Panc1 (cell line): ENCODE results near the gene OTOP2. TPM values are rescaled to one million over a fixed set of nuclear protein-coding genes. Genes with fewer than 3 reads are reported as not detected.
"Not testable (repeated sequence)": the region's sequence is repeated elsewhere in the genome, so short reads cannot be mapped to it uniquely, and the experiment has no call there.

Experiments used
- ATAC-seq: fragments of 200-7000 bp; cut with Tn5 transposase; 2 replicates; pipeline ENCODE4 v1.9.1; 2020; ENCODE audit warnings: mild to moderate bottlenecking, moderate library complexity
- BruUV-seq: library from RNA; stranded (reverse); fragments of 400-500 nt; replicated peaks from 2 replicates; lab custom pipeline; 2021; lab: Mats Ljungman, UMichigan
- CTCF ChIA-PET: fragments of 300-600 bp; sonication (Branson Sonifier 250); formaldehyde crosslinking; loops from one replicate; lab custom pipeline; 2022; ENCODE audit warnings: antibody characterized with exemption; lab: Charles Lee
- POLR2A ChIA-PET: fragments of 300-600 bp; sonication (Branson Sonifier 250); formaldehyde crosslinking; loops from one replicate; lab custom pipeline; 2022; ENCODE audit warnings: antibody characterized with exemption; lab: Charles Lee
- DNase-seq: peaks from one replicate; pipeline ENCODE4 v3.0.0-alpha.2; 2010; ENCODE audit warnings: low read depth, low spot score
- H3K27ac ChIP-seq: 2 replicates; pipeline ENCODE4 v1.5.1; 2011; ENCODE audit warnings: mild to moderate bottlenecking, low read length, inconsistent platforms
- H3K27me3 ChIP-seq: fragments of 200-500 bp; sonication (Bioruptor generic); 2 replicates; pipeline ENCODE4 v1.6.0; 2014; ENCODE audit warnings: low read length, inconsistent platforms; ENCODE audit not compliant: control insufficient read depth, insufficient read depth
- H3K36me3 ChIP-seq: fragments of 200-500 bp; sonication (Bioruptor generic); 2 replicates; pipeline ENCODE4 v1.5.1; 2014; ENCODE audit warnings: inconsistent platforms, mild to moderate bottlenecking, low read length, moderate library complexity; ENCODE audit not compliant: control insufficient read depth, insufficient read depth
- H3K4me1 ChIP-seq: 2 replicates; pipeline ENCODE4 v1.5.1; 2011; ENCODE audit warnings: inconsistent platforms, mild to moderate bottlenecking, low read length, moderate library complexity; ENCODE audit not compliant: control insufficient read depth, insufficient read depth
- H3K4me3 ChIP-seq, 2 experiments: 2 replicates each; pipeline ENCODE4 v1.5.1; 2011 to 2012; ENCODE audit warnings: low read depth in 2 of 2, low read length in 2 of 2, mild to moderate bottlenecking in 2 of 2, inconsistent platforms in 1 of 2, moderate library complexity in 1 of 2
- H3K9me3 ChIP-seq: fragments of 200-500 bp; sonication (Bioruptor generic); 2 replicates; pipeline ENCODE4 v1.5.1; 2014; ENCODE audit warnings: low read depth, mild to moderate bottlenecking, inconsistent platforms, low read length, moderate library complexity; ENCODE audit not compliant: control insufficient read depth, insufficient read depth
- POLR2AphosphoS5 ChIP-seq: IDR thresholded peaks from 2 replicates; pipeline ENCODE4 v1.6.1; 2012; ENCODE audit warnings: mild to moderate bottlenecking, low read depth, low read length, moderate library complexity
- REST ChIP-seq, 2 experiments: IDR thresholded peaks; 2 replicates each; pipeline ENCODE4 v1.6.1; 2011 to 2012; ENCODE audit warnings: low read depth in 2 of 2, control low read depth in 1 of 2, low read length in 1 of 2, mild to moderate bottlenecking in 1 of 2, moderate library complexity in 1 of 2; ENCODE audit not compliant: insufficient read depth in 1 of 2
- SIN3A ChIP-seq: IDR thresholded peaks from 2 replicates; pipeline ENCODE4 v1.6.1; 2012; ENCODE audit warnings: low read depth, mild to moderate bottlenecking, low read length, moderate library complexity, borderline replicate concordance; ENCODE audit not compliant: insufficient read depth
- TCF7L2 ChIP-seq: IDR thresholded peaks from 2 replicates; pipeline ENCODE4 v1.6.1; 2011; ENCODE audit warnings: mild to moderate bottlenecking, low read depth, low read length, inconsistent platforms
- in situ Hi-C: cut with HindIII; loops from 2 replicates; pipeline ENCODE4 v1.10.0; 2016; ENCODE audit warnings: low sequenced_read_pairs, low pct_unique_long_range_greater_than_20kb
- intact Hi-C: fragments of 100-400 bp; cut with micrococcal nuclease; formaldehyde crosslinking; loops from one replicate; pipeline ENCODE4 v1.10.0; 2022; ENCODE audit not compliant: unreplicated experiment
- total RNA-seq: library from RNA; stranded (reverse); gene quantifications from one replicate; pipeline ENCODE4 v1.2.1, GENCODE V29; 2021; ENCODE audit not compliant: unreplicated experiment
- TF ChIP-seq, protein P1 (sequence below): fragments of 450-650 bp; IDR thresholded peaks from 2 replicates; pipeline ENCODE4 v1.5.1; 2017; ENCODE audit warnings: mild to moderate bottlenecking

OTOP2 gene
- total RNA-seq, 1 experiment from 2014 or later = not detected

DNA sequence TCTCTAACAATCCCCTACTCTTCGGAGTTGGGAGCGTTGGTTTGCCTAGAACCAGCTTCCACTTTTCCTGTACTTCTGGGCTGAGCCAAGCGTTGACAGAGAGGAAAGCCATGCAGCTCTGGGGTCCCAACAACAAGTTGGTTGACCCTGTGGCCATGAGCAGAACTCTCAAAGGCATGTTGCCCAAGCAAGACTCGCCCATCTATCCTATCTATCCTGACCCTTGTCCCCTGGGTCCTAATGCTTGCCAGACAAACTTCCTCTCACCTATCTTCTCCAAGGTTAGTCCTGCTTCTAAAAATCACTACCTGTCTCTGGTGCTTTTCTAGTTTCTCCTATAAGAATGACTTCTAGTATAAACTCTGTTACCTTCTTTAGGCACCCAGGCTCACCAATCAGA lies 15.0 kb upstream of the OTOP2 start:
- H3K4me1 ChIP-seq, H3K27ac ChIP-seq, intact Hi-C loops, CTCF ChIA-PET, BruUV-seq, DNase-seq, in situ Hi-C loops, H3K27me3 ChIP-seq, H3K4me3 ChIP-seq, ATAC-seq, H3K9me3 ChIP-seq, POLR2A ChIA-PET, H3K36me3 ChIP-seq: not testable (repeated sequence)

DNA sequence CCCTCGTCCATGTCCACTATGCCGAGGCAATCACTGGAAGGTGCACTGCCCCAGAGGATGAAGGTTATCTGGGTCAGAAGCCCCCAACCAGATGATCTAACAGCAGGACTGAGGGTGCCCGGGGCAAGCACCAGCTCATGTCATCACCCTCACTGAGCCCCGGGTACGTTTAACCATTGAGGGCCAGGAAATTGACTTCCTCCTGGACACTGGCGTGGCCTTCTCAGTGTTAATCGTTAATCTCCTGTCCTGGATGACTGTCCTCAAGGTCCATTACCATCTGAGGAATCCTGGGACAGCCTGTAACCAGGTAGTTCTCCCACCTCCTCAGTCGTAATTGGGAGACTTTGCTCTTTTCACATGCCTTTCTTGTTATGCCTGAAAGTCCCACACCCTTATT lies 12.7 kb upstream of the OTOP2 start:
- intact Hi-C loops, H3K27ac ChIP-seq, in situ Hi-C loops, H3K27me3 ChIP-seq, ATAC-seq, H3K9me3 ChIP-seq, CTCF ChIA-PET, H3K4me3 ChIP-seq, H3K36me3 ChIP-seq, DNase-seq, POLR2A ChIA-PET, BruUV-seq, H3K4me1 ChIP-seq: not testable (repeated sequence)

DNA sequence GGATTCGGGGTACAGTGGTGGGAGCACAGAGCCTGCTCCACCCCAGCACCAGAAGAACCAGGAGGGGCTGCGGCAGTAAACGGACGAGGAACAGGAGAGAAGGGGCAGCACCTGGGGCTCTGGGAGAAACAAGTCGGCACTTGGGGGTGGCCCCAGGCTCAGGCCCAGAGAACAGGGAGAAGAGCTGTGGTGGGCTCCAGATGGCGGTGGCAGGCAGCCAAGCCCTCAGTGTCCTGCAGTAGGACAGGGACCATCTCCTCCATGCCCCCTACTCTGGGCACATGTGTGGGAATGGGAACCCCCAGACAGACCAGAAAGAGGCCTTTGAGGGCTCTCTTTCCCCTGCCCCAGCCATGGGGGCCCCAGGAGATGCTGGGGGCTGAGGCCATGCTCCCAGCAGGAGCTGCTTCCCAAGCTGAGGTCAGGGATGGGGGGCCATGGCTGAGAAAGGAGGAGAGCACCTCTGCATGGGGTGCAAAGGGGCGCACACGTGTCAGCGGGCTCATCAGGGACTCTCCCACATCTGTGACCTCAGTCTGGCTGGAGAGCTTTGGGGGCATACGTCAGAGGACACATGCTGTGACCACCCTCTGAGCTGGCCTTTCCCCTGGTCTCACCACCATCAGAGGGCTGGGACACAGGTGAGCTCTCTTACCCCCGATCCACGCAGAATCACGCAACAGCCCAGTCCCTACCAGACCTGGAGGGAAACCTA lies 7.8 kb upstream of the OTOP2 start:
- DNase-seq (no peak), ATAC-seq (no peak)
- TF ChIP-seq SIN3A (no peak), TCF7L2 (no peak), POLR2AphosphoS5 (no peak), REST (IDR thresholded peaks at IDR 0.05; ENCODE audit: insufficient read depth in 1 of 2, low read depth in 2 of 2, low read length in 1 of 2) (no peak)
- TF ChIP-seq, protein P1, sequence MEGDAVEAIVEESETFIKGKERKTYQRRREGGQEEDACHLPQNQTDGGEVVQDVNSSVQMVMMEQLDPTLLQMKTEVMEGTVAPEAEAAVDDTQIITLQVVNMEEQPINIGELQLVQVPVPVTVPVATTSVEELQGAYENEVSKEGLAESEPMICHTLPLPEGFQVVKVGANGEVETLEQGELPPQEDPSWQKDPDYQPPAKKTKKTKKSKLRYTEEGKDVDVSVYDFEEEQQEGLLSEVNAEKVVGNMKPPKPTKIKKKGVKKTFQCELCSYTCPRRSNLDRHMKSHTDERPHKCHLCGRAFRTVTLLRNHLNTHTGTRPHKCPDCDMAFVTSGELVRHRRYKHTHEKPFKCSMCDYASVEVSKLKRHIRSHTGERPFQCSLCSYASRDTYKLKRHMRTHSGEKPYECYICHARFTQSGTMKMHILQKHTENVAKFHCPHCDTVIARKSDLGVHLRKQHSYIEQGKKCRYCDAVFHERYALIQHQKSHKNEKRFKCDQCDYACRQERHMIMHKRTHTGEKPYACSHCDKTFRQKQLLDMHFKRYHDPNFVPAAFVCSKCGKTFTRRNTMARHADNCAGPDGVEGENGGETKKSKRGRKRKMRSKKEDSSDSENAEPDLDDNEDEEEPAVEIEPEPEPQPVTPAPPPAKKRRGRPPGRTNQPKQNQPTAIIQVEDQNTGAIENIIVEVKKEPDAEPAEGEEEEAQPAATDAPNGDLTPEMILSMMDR = no peak
- H3K27ac ChIP-seq = no peak overlapping the region
- H3K4me1 ChIP-seq = no peaks in the 10 kb centered on the region
- H3K36me3 ChIP-seq = no peaks in the 10 kb centered on the region
- ChIA-PET POLR2A (no interaction called here), CTCF (no interaction called here)
- no peak overlapping the region for H3K4me3 ChIP-seq
- BruUV-seq = no TSS peak
- no peaks in the 10 kb centered on the region for H3K27me3 ChIP-seq
- no peaks in the 10 kb centered on the region for H3K9me3 ChIP-seq
- intact Hi-C loops (no loop called here), in situ Hi-C loops (no loop called here)
